EL (cell line): ENCODE results near the gene RNF144A.
"Not testable (repeated sequence)": the region's sequence is repeated elsewhere in the genome, so short reads cannot be mapped to it uniquely, and the experiment has no call there.

Experiments
- DNase-seq: peaks from one replicate; pipeline ENCODE4 v3.0.0-alpha.2; 2016

The RNF144A gene

GRCh38 chr2:6977113-6977741 lies 60.0 kb downstream of the RNF144A start:
- DNase-seq = no peak

- DNase-seq = no peak
Observed at GRCh38 chr2:6977786-6978185, 60.6 kb downstream of the RNF144A start.

GRCh38 chr2:6978991-6979390 lies 61.8 kb downstream of the RNF144A start:
- no peak for DNase-seq

DNA sequence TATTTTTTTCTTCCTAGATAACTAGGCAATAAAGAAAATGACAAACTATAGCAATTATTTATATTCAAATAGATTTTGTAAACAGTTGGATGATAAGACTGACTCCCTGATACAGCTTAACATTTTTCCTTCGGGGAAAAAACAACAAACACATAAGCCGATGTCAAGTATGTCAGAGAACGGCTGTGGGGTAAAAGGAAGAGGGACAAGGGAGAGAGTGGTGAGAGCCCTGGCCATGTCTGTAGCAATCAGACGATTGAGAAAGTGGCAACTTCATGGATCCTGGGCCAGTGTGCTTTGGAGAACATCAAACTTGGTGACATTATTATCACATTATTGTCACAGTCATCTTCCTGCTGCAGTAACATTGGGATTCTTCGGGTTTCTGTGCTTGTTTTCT lies 65.2 kb downstream of the RNF144A start:
- no peak for DNase-seq

- no peak for DNase-seq
Observed at GRCh38 chr2:6982934-6983589, 65.8 kb downstream of the RNF144A start.

GRCh38 chr2:6986301-6986911 lies 69.2 kb downstream of the RNF144A start:
- DNase-seq = no peak

DNA sequence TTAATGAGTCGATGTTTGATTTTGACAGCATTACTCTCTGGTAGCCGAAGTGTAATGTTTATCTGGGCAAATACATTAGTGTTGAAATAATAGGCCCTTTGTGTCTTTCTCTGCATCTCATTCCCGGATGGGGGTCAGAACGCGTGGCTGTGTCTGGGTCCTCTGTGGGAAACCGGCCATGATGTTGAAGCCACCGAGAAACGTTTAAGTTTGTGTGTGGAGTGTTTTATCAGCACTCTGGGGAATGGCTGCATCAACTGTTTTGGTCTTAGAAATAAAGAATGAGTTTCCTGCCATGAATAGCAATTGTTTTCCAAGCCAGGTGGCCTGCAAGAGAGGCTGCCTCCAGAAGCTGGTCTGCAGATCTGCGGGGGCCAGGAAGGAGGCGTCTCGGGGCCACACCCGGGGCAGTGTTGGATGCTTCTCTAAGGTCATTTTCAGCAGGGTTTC lies 69.7 kb downstream of the RNF144A start:
- DNase-seq = no peak

GRCh38 chr2:6990871-6991270 lies 73.7 kb downstream of the RNF144A start:
- DNase-seq = no peak

DNA sequence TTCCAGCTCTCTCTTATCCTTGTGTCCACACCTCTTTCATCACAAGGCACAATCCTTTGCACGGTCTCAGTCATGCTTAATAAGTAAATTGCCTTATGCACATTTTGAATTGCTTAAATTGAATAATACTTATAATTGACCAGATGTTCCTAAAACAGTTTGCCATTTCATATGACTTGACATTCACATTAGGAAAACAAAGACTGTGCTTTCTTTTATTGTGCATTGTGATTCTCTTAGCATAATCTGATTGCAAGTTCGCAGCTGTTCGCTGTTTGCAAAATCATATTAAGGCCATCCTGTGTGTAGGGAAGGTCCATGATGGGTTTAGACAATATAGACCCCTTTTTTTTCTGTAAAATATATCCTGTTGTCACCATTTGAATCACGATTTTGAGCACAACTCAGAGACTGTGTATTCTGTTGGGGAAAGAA lies 75.6 kb downstream of the RNF144A start:
- DNase-seq = no peak

DNA sequence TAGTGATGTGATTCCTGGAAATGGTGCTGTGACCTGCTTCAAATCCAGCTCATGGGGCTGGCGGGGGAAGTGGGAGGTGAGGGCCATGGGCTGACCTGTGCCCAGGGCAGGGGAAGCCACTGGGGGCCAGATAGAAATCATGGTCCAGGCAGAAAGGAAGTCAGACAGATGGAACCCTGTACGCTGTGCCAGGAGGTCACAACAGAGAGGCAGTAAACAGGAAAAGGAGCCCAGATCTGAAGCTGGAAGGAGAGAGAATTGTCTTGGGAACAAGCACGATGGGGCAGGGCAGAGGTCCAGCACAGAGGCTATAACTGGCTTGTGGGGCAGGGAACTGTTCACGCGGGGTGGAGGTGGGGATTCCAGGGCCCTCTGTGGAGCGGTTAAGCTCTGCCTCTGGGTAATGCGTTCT lies 76.0 kb downstream of the RNF144A start:
- no peak for DNase-seq

DNA sequence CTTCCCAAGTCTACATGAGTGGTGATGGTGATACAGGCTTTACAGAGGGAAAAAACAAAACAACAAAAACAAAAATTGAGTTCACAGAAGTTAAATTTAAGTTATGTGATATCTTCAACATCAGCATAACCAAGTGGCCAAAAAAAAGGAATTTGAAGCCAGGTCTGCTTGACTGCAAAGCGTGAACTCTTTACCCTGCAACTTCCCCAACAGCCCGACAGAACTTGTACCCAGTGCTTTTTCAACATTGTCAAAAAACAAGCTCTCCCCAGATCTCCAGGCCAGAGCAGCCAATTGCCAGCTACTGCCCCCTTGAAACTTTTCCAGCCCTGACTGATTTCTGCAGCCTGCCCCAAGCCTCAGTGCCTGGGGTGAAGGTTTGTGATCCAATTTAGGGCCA lies 76.7 kb downstream of the RNF144A start:
- DNase-seq = no peak

- no peak for DNase-seq
Observed at GRCh38 chr2:6994536-6995128, 77.4 kb downstream of the RNF144A start.

GRCh38 chr2:6995391-6996097 lies 78.3 kb downstream of the RNF144A start:
- no peak for DNase-seq

GRCh38 chr2:6999211-6999877 lies 82.1 kb downstream of the RNF144A start:
- DNase-seq = no peak

DNA sequence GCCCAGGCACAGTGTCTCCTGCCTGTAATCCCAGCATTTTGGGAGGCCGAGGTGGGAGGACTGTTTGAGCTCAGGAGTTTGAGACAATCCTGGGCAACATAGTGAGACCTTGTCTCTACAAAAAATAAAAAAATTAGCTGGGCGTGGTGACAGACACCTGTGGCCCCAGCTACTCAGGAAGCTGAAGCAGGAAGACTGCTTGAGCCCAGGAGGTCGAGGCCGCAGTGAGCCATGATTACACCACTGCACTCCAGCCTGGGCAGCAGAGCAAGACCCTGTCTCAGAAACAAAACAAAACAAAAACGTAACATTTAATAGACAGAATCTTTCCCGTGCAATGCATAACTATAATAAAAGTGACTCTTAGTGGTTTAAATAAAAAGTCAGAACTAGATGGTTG lies 84.2 kb downstream of the RNF144A start:
- DNase-seq = not testable (repeated sequence)

DNA sequence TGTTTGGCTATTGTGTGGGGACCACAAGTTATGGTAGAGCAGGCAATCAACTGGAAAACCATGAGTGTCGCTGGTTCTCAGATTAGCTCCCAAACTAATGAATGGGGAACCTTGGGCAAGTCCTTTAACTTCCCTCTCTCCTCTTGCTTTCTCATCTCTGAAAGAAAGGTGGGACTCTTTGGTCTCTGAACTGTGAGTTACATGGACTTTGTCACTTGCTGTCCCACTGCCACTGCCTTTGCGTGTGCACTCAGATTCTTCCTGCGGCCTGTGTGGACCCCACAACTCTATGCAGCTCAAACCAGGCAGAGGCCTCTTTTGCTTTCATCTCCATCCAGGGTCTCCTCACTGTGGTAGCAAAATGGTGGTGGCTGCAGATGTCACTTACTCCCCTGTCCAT lies 86.7 kb downstream of the RNF144A start:
- DNase-seq = no peak

DNA sequence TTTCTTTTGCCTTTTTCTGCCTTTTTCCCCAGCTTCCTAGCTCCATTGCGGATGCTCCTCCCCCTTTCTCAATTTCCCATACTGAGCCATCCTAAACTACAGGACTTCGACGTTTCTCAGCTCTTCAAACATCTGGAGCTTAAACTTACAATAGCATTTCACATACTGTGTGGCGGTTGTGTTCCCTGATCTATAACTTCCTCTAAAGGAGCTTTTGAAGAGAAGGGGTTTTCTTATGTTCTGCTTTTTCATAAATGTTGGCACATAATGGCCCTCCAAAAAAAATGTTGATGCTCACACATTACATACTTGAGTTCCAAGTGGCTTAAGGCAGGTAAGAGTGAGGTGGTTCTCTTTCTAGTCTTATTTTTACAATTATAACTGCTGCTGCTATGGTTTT lies 87.4 kb downstream of the RNF144A start:
- no peak for DNase-seq

DNA sequence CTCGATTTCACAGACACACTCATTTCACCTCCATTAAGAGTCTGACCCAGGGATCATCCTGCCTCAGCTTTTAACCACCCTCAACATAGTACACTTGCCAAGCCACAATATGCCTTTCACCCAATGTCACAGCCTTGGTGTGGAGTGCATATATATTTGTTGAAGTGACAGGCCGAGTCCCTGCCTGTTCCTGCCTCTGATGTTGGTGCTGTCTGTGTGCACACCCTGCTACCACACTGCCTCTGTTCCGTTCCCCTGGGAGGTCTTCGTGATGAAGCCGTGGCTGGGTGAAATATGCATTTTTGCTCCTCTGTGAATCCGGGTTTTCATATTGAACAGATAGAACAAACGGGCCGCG lies 90.3 kb downstream of the RNF144A start:
- DNase-seq = no peak

GRCh38 chr2:7007846-7008741 lies 90.9 kb downstream of the RNF144A start:
- no peak for DNase-seq

GRCh38 chr2:7009207-7009911 lies 92.1 kb downstream of the RNF144A start:
- no peak for DNase-seq
